ENCODE measurements around the gene PNPO. TPM values are rescaled to one million over a fixed set of nuclear protein-coding genes. Genes with fewer than 3 reads are reported as not detected.

The PNPO gene
- polyA plus RNA-seq, 1 of the 3 experiments (the other 2 are of a cell fraction): 26.1 TPM

DNA sequence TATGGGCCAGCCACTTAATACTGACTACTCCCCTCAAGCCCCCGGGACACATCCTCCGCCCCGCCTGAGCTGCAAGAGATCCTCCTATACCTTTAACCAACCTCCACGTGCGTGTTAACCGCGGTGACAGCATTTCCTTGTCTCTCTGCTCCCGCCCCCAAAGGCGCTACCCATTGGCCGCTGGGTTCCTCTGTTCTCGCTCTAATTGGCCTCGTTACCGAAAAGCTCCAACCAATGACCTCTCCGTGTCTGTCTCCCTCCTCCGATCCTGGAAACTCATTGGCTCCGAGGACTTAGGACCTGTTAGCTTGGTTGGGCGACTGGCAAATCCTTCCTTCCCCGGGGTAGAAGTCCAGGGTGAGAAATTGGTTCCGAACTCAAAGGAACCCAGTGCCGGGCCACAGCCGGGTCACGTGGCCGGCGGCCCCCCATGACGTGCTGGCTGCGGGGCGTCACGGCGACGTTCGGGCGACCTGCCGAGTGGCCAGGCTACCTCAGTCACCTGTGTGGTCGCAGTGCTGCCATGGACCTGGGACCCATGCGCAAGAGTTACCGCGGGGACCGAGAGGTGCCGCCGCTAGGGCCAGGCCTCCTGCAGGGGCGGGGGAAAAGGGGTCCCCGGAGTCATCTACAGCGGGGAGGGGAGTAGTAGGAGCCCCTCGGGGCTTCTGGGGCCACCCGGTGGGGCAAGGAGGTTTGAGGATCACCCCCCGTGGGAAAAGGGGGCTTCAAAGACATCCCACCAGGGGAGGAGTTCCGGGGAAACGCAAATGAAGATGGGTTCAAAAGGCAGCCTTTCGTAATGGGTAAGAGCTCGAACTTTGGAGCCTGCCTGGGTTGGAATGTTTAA is at the start of gene PNPO (continued):
- TF ChIP-seq EZH2phosphoT487 (IDR thresholded peaks at IDR 0.05; ENCODE audit: borderline replicate concordance, low read depth) (no peak), FOSL2 (IDR thresholded peaks at IDR 0.05; ENCODE audit: borderline replicate concordance, low read depth) (no peak), JUND (IDR thresholded peaks at IDR 0.05) (no peak), MXI1 (IDR thresholded peaks at IDR 0.05; ENCODE audit: low read depth, low read length) (peak; percentile 100), NRF1 (IDR thresholded peaks at IDR 0.05; ENCODE audit: low read depth, low read length) (peak; percentile 18; the same call in 1 of the 2 replicates), RAD21 (IDR thresholded peaks at IDR 0.05; ENCODE audit: low read length) (no peak), FOXJ3 (CRISPR knock-in tag; IDR thresholded peaks at IDR 0.05) (no peak), EP300 (IDR thresholded peaks at IDR 0.05; ENCODE audit: borderline replicate concordance in 1 of 2, low read depth in 1 of 2, low read length in 1 of 2) (peak in 1 of 2 experiments; percentile 54; a peak in 1 of 4 replicates), SMC3 (IDR thresholded peaks at IDR 0.05; ENCODE audit: low read depth, low read length) (no peak), FOXM1 (IDR thresholded peaks at IDR 0.05; ENCODE audit: low read depth) (no peak), GATA2 (CRISPR knock-in tag; IDR thresholded peaks at IDR 0.05) (no peak), ELF1 (IDR thresholded peaks at IDR 0.05) (peak; percentile 89)
- TF ChIP-seq, protein P1, sequence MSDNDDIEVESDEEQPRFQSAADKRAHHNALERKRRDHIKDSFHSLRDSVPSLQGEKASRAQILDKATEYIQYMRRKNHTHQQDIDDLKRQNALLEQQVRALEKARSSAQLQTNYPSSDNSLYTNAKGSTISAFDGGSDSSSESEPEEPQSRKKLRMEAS (IDR thresholded peaks at IDR 0.05; ENCODE audit: low read depth): peak; percentile 100
- TF ChIP-seq, protein P2, sequence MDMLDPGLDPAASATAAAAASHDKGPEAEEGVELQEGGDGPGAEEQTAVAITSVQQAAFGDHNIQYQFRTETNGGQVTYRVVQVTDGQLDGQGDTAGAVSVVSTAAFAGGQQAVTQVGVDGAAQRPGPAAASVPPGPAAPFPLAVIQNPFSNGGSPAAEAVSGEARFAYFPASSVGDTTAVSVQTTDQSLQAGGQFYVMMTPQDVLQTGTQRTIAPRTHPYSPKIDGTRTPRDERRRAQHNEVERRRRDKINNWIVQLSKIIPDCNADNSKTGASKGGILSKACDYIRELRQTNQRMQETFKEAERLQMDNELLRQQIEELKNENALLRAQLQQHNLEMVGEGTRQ (IDR thresholded peaks at IDR 0.05; ENCODE audit: borderline replicate concordance, low read depth, low read length): peak; percentile 43

DNA sequence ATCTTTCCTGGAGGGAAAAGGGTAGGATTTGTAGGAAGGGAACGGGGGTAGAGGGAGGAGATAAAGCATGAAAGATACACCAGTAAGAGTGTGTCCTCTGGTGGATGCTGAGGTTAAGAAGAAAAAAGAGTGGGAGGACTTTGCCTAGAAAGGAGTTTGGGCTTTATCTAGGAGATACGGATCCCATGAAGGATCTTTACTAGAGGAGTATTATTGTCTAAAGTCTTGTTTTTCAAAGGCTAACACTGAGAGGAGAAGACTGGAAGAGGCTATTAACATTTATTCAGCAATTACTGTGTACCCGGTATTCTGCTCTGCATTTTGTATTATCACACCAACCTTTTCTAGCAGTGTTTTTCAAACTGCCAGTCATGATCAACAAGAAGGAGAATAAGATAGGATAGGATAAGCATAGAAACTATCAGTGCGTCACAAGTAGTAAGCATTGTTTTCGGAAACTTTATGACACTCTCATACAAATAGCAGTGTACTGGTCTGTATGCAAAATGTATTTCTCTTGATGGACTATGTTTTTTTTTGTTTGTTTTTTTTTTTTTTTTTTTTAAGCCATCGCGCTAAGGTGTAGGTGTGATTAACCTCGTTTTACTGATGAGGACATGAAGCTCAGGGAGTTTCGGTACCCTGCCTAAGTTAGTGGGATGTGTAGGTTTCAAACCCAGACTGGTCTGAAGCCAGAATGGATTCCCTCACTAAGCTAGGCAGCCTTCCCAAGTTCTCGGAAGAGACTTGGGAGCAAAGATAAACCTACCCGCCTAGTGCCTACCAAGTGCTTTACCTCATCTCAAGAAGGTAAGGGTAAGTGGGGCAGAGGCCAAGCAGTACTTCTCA is 46.6 kb upstream of the PNPO start:
- Histone ChIP-seq H3K27me3 (ENCODE audit: insufficient read depth) (no peaks in the 10 kb centered on the region), H3K27ac (ENCODE audit: low read depth in 2 of 2, low read length in 1 of 2) (peak overlapping the region; percentile 51 to 82; a peak in 3 of 4 replicates), H2AFZ (ENCODE audit: low read depth) (peak overlapping the region; percentile 90), H3K4me2 (peak overlapping the region; percentile 95), H3K36me3 (replicated peaks in 1 of 2; ENCODE audit: control insufficient read depth in 1 of 2, insufficient read depth in 2 of 2, low read length in 1 of 2) (peaks cover 9 to 11% of the 10 kb centered on the region in 2 experiments), H3K4me3 (ENCODE audit: low read depth in 2 of 2, low read length in 1 of 2) (peak overlapping the region; percentile 94), H3K79me2 (ENCODE audit: insufficient read depth) (peaks cover 41% of the 10 kb centered on the region), H4K20me1 (ENCODE audit: insufficient read depth) (no peaks in the 10 kb centered on the region), H3K9ac (peak overlapping the region; percentile 80), H3K9me2 (no peaks in the 10 kb centered on the region), H3F3A (replicated peaks; ENCODE audit: insufficient read depth) (peaks cover 8% of the 10 kb centered on the region), H3K4me1 (ENCODE audit: control insufficient read depth in 1 of 2, insufficient read depth in 2 of 2, low read depth in 1 of 2, low read length in 1 of 2) (peaks cover 4 to 19% of the 10 kb centered on the region in 2 experiments; a peak in 3 of 4 replicates), H3K9me3 (no peaks in the 10 kb centered on the region)
- DNase-seq: no peak
- POLR2A ChIA-PET: interaction anchor here (1.2 to 1.7 kb wide), 9 partner anchors 10 to 124 kb away, joined by 3 to 21 read pairs (median 5); partner anchors contain the start of genes CDK5RAP3, OSBPL7, PNPO and SCRN2
- CTCF ChIA-PET: interaction anchor here (0.8 to 19.9 kb wide), 12 partner anchors 10 to 124 kb away, joined by 3 to 1447 read pairs (median 4); partner anchors contain the start of genes CDK5RAP3, SCRN2 and SP6
- TF ChIP-seq SIN3A (IDR thresholded peaks at IDR 0.05; ENCODE audit: borderline replicate concordance, low read depth, low read length): 0 out of 2 replicates have a peak, but pooled peaks have one; percentile 16
- no peak for TF ChIP-seq POLR2AphosphoS5 (IDR thresholded peaks at IDR 0.05; ENCODE audit: low read depth, low read length)
- no peak for TF ChIP-seq GATA2 (CRISPR knock-in tag; IDR thresholded peaks at IDR 0.05)
- TF ChIP-seq GABPA (IDR thresholded peaks at IDR 0.05; ENCODE audit: low read depth): no peak
- WGBS (ENCODE audit: low lambda C conversion rate): 54% methylated on average over 11 of the region's 11 CpGs
